ENCODE results near the gene TBC1D2B. TPM values are rescaled to one million over a fixed set of nuclear protein-coding genes. Genes with fewer than 3 reads are reported as not detected.

Gene TBC1D2B
- 50.0 and 52.8 TPM in 2 replicates for total RNA-seq (2022)
- percentile 74 among the genes with signal in this experiment for Bru-seq, nascent RNA
- percentile 66 among the genes with signal in this experiment for BruChase-seq, experiment 1, labeled RNA remaining after a 6-hour chase
- BruChase-seq, experiment 2, labeled RNA remaining after a 2-hour chase, result percentile 65 among the genes with signal in this experiment
- long read RNA-seq, full-length matches to known transcripts, result 8 of 14 reads
- long read RNA-seq, partial matches to known transcripts, result 2 of 14 reads
- long read RNA-seq, other reads (novel, unspliced or antisense), result 4 of 14 reads

- CTCF ChIA-PET, result interaction anchor here (0.6 kb wide), 1 partner anchor 20 kb away, joined by 3 read pairs; no protein-coding TSS in a partner anchor
- peaks cover 32% of the 10 kb centered on the region for H3K36me3 Mint-ChIP-seq (ENCODE audit: insufficient read depth, unreplicated experiment)
- intact Hi-C loops (cut with micrococcal nuclease; ENCODE audit: unreplicated experiment), result no loop called here
These were observed at the start of gene TBC1D2B for GRCh38 chr15:78077053-78077870. Gene TBC1D2B, minus strand, starts transcription at chr15:78077711. Its CDS starts 59 bp downstream, at chr15:78077652.

GRCh38 chr15:78125267-78125666, 47.8 kb upstream of the TBC1D2B start:
- Mint-ChIP-seq H3K27me3 (ENCODE audit: unreplicated experiment) (no peaks in the 10 kb centered on the region), H3K9me3 (ENCODE audit: low read depth, unreplicated experiment) (no peaks in the 10 kb centered on the region), H3K27ac (ENCODE audit: unreplicated experiment) (no peak overlapping the region), H3K4me1 (ENCODE audit: low read depth, unreplicated experiment) (peaks cover 21% of the 10 kb centered on the region), H3K36me3 (ENCODE audit: insufficient read depth, unreplicated experiment) (peaks cover 4% of the 10 kb centered on the region), H3K4me3 (ENCODE audit: low read depth, unreplicated experiment) (no peak overlapping the region)
- BruUV-seq (replicated peaks), result no TSS peak
- intact Hi-C loops (cut with micrococcal nuclease; ENCODE audit: unreplicated experiment), result no loop called here
- CTCF ChIA-PET, result no interaction called here
- TF ChIP-seq CTCF (IDR thresholded peaks at IDR 0.05; ENCODE audit: unreplicated experiment), result no peak
- DNase-seq, result no peak

More at GRCh38 chr15:78077053-78077870, at the start of gene TBC1D2B:
- peak; percentile 75 for DNase-seq
- Mint-ChIP-seq H3K4me3 (ENCODE audit: low read depth, unreplicated experiment) (peak within 1 kb of the TSS; percentile 85), H3K9me3 (ENCODE audit: low read depth, unreplicated experiment) (no peaks in the 10 kb centered on the region), H3K27me3 (ENCODE audit: unreplicated experiment) (no peaks in the 10 kb centered on the region), H3K4me1 (ENCODE audit: low read depth, unreplicated experiment) (peaks cover 29% of the 10 kb centered on the region), H3K27ac (ENCODE audit: unreplicated experiment) (peak within 1 kb of the TSS; percentile 38)
- no peak for TF ChIP-seq CTCF (IDR thresholded peaks at IDR 0.05; ENCODE audit: unreplicated experiment)
- BruUV-seq (replicated peaks), result no TSS peak

GRCh38 chr15:78120523-78120922, 43.0 kb upstream of the TBC1D2B start:
- H3K27me3 Mint-ChIP-seq (ENCODE audit: unreplicated experiment), result no peaks in the 10 kb centered on the region
- CTCF ChIA-PET, result no interaction called here

GRCh38 chr15:78112551-78112950, 35.0 kb upstream of the TBC1D2B start:
- Mint-ChIP-seq H3K4me3 (ENCODE audit: low read depth, unreplicated experiment) (no peak overlapping the region), H3K27ac (ENCODE audit: unreplicated experiment) (no peak overlapping the region), H3K27me3 (ENCODE audit: unreplicated experiment) (no peaks in the 10 kb centered on the region), H3K9me3 (ENCODE audit: low read depth, unreplicated experiment) (no peaks in the 10 kb centered on the region), H3K36me3 (ENCODE audit: insufficient read depth, unreplicated experiment) (peaks cover 4% of the 10 kb centered on the region), H3K4me1 (ENCODE audit: low read depth, unreplicated experiment) (peaks cover 8% of the 10 kb centered on the region)
- DNase-seq, result no peak
- BruUV-seq (replicated peaks), result no TSS peak
- intact Hi-C loops (cut with micrococcal nuclease; ENCODE audit: unreplicated experiment), result no loop called here
- CTCF ChIA-PET, result interaction anchor here (0.6 to 3.5 kb wide), 8 partner anchors 8 to 153 kb away, joined by 3 to 33 read pairs (median 4); no protein-coding TSS in a partner anchor
- TF ChIP-seq CTCF (IDR thresholded peaks at IDR 0.05; ENCODE audit: unreplicated experiment), result no peak

More at GRCh38 chr15:78120523-78120922, 43.0 kb upstream of the TBC1D2B start:
- intact Hi-C loops (cut with micrococcal nuclease; ENCODE audit: unreplicated experiment), result no loop called here
- no peak overlapping the region for H3K27ac Mint-ChIP-seq (ENCODE audit: unreplicated experiment)
- BruUV-seq (replicated peaks), result no TSS peak
- no peaks in the 10 kb centered on the region for H3K4me1 Mint-ChIP-seq (ENCODE audit: low read depth, unreplicated experiment)
- no peaks in the 10 kb centered on the region for H3K9me3 Mint-ChIP-seq (ENCODE audit: low read depth, unreplicated experiment)
- no peak overlapping the region for H3K4me3 Mint-ChIP-seq (ENCODE audit: low read depth, unreplicated experiment)
- no peaks in the 10 kb centered on the region for H3K36me3 Mint-ChIP-seq (ENCODE audit: insufficient read depth, unreplicated experiment)
- no peak for TF ChIP-seq CTCF (IDR thresholded peaks at IDR 0.05; ENCODE audit: unreplicated experiment)
- no peak for DNase-seq
